CD4-positive, alpha-beta T cell (primary cell): ENCODE results near the gene MYO3B. TPM values are rescaled to one million over a fixed set of nuclear protein-coding genes. Genes with fewer than 3 reads are reported as not detected.

ENCODE experiments used
- ATAC-seq: fragments of 200-7000 bp; cut with Tn5 transposase; one replicate; pipeline ENCODE4 v1.10.0; 2022; ENCODE audit warnings: mild to moderate bottlenecking; ENCODE audit not compliant: poor library complexity
- CTCF ChIA-PET: fragments of 350-600 bp; sonication (Branson Sonifier 250); formaldehyde crosslinking; loops from one replicate; lab custom pipeline; 2021; ENCODE audit warnings: antibody characterized with exemption, inconsistent platforms; lab: Charles Lee
- POLR2A ChIA-PET: fragments of 350-600 bp; sonication (Branson Sonifier 250); formaldehyde crosslinking; loops from one replicate; lab custom pipeline; 2021; ENCODE audit warnings: antibody characterized with exemption, inconsistent platforms; lab: Charles Lee
- DNase-seq, 14 experiments: peaks; one replicate each; pipeline ENCODE4 v3.0.0-alpha.2; 2013 to 2020; ENCODE audit warnings: mixed read lengths in 2 of 14
- H3K27ac ChIP-seq, 2 donors: one replicate each; pipeline versions ENCODE4 v1.5.1 to v1.7.0; 2013; ENCODE audit warnings: low read length in 2 of 2, low read depth in 1 of 2, mild to moderate bottlenecking in 1 of 2
- H3K27me3 ChIP-seq, 2 experiments: 1 replicate in 1 of 2; 2 replicates in 1 of 2; pipeline versions ENCODE4 v1.6.1 to v1.7.0; 2013; ENCODE audit warnings: low read length in 2 of 2, control low read depth in 1 of 2, mild to moderate bottlenecking in 1 of 2, moderate library complexity in 1 of 2; ENCODE audit not compliant: insufficient read depth in 2 of 2, control insufficient read depth in 1 of 2
- H3K36me3 ChIP-seq: one replicate; pipeline ENCODE4 v1.6.1; 2013; ENCODE audit warnings: low read length, control low read depth; ENCODE audit not compliant: insufficient read depth
- H3K4me1 ChIP-seq: one replicate; pipeline ENCODE4 v1.6.1; 2013; ENCODE audit warnings: low read length, control low read depth; ENCODE audit not compliant: insufficient read depth
- H3K4me3 ChIP-seq: one replicate; pipeline ENCODE4 v1.5.1; 2013; ENCODE audit warnings: mild to moderate bottlenecking, low read length, moderate library complexity
- H3K9me3 ChIP-seq, 2 experiments: 1 replicate in 1 of 2; 2 replicates in 1 of 2; pipeline versions ENCODE4 v1.6.1 to v1.7.0; 2013; ENCODE audit warnings: low read length in 2 of 2, mild to moderate bottlenecking in 2 of 2, control low read depth in 1 of 2, moderate library complexity in 1 of 2; ENCODE audit not compliant: control insufficient read depth in 1 of 2, insufficient read depth in 1 of 2
- H3K27ac Mint-ChIP-seq: one replicate; pipeline ENCODE4 v1.8.0; 2020; ENCODE audit warnings: mixed read lengths
- H3K27me3 Mint-ChIP-seq: one replicate; pipeline ENCODE4 v1.8.0; 2021; ENCODE audit warnings: mixed read lengths
- H3K36me3 Mint-ChIP-seq: one replicate; pipeline ENCODE4 v1.8.0; 2021; ENCODE audit warnings: low read depth, mixed read lengths
- H3K4me1 Mint-ChIP-seq: one replicate; pipeline ENCODE4 v1.8.0; 2021; ENCODE audit warnings: low read depth, mixed read lengths
- H3K4me3 Mint-ChIP-seq: one replicate; pipeline ENCODE4 v1.8.0; 2020; ENCODE audit warnings: mild to moderate bottlenecking, mixed read lengths
- H3K9me3 Mint-ChIP-seq: one replicate; pipeline ENCODE4 v1.8.0; 2020; ENCODE audit warnings: mixed read lengths
- CTCF ChIP-seq: fragments of 200-600 bp; IDR thresholded peaks from one replicate; pipeline ENCODE4 v1.8.0; 2022; ENCODE audit warnings: antibody characterized with exemption, mild to moderate bottlenecking
- intact Hi-C, 2 experiments: fragments of 100-400 bp; cut with DNase I in 1 of 2; cut with micrococcal nuclease in 1 of 2; formaldehyde crosslinking; loops; one replicate each; pipeline versions ENCODE4 v1.15.1 to v1.9.0; 2023 to 2025; cut with DNase I, micrococcal nuclease
- polyA plus RNA-seq, 2 donors: library from polyadenylated mRNA; unstranded; fragments of 120-200 nt; gene quantifications; one replicate each; pipeline ENCODE4 v1.2.1, GENCODE V29; 2013
- total RNA-seq, 174 experiments: library from RNA in 2 of 174; stranded (reverse) in 2 of 174; gene quantifications; one replicate each; pipeline ENCODE4 v1.2.3 and lab custom pipeline; 2021 to 2026

Gene MYO3B
- total RNA-seq (not detected), total RNA-seq (lab: John Stamatoyannopoulos, UW) (0 to 6.3 (median 0.07) reads per million in 172 experiments)
- polyA plus RNA-seq (2013, experiment 1 of 2), result not detected
- polyA plus RNA-seq (2013, experiment 2 of 2), result 0.01 TPM

GRCh38 chr2:170177950-170178781 lies at the start of gene MYO3B:
Gene MYO3B, plus strand, starts transcription at chr2:170178147. Its CDS starts 141 bp downstream, at chr2:170178288.
- no peak within 1 kb of the TSS for H3K4me3 ChIP-seq

GRCh38 chr2:170139276-170139967 lies 38.5 kb upstream of the MYO3B start:
- ATAC-seq (no peak), DNase-seq (no peak)
- Mint-ChIP-seq H3K9me3 (peaks cover 6% of the 10 kb centered on the region), H3K4me3 (no peak overlapping the region), H3K27me3 (no peaks in the 10 kb centered on the region), H3K36me3 (no peaks in the 10 kb centered on the region), H3K27ac (no peak overlapping the region), H3K4me1 (no peaks in the 10 kb centered on the region)
- H3K27ac ChIP-seq, result no peak overlapping the region
- H3K36me3 ChIP-seq, result no peaks in the 10 kb centered on the region
- ChIA-PET CTCF (no interaction called here), POLR2A (no interaction called here)
- H3K4me3 ChIP-seq, result no peak overlapping the region
- peaks cover 0 to 4% of the 10 kb centered on the region in 2 experiments for H3K9me3 ChIP-seq
- no peak for TF ChIP-seq CTCF
- no peaks in the 10 kb centered on the region for H3K4me1 ChIP-seq
- intact Hi-C loops, result no loop called here
- peaks cover 0 to 2% of the 10 kb centered on the region in 2 experiments for H3K27me3 ChIP-seq

More at GRCh38 chr2:170177950-170178781, at the start of gene MYO3B:
- ATAC-seq, result no peak
- Mint-ChIP-seq H3K4me1 (no peaks in the 10 kb centered on the region), H3K36me3 (no peaks in the 10 kb centered on the region), H3K27me3 (no peaks in the 10 kb centered on the region), H3K9me3 (no peaks in the 10 kb centered on the region), H3K4me3 (no peak within 1 kb of the TSS), H3K27ac (no peak within 1 kb of the TSS)
- Histone ChIP-seq H3K36me3 (no peaks in the 10 kb centered on the region), H3K27me3 (no peaks in the 10 kb centered on the region), H3K4me1 (no peaks in the 10 kb centered on the region), H3K9me3 (no peaks in the 10 kb centered on the region), H3K27ac (no peak within 1 kb of the TSS)
- DNase-seq, result peak in 1 of 14 experiments; percentile 25
- ChIA-PET POLR2A (no interaction called here), CTCF (no interaction called here)
- intact Hi-C loops, result no loop called here
- no peak for TF ChIP-seq CTCF

GRCh38 chr2:170140561-170140960 lies 37.4 kb upstream of the MYO3B start:
- CTCF ChIA-PET, result no interaction called here
- no peaks in the 10 kb centered on the region for H3K36me3 Mint-ChIP-seq
- no peaks in the 10 kb centered on the region for H3K27me3 Mint-ChIP-seq
- H3K4me3 Mint-ChIP-seq, result no peak overlapping the region
- Histone ChIP-seq H3K27ac (no peak overlapping the region), H3K4me1 (no peaks in the 10 kb centered on the region), H3K27me3 (peaks cover 0 to 2% of the 10 kb centered on the region in 2 experiments), H3K36me3 (no peaks in the 10 kb centered on the region), H3K9me3 (peaks cover 0 to 1% of the 10 kb centered on the region in 2 experiments), H3K4me3 (no peak overlapping the region)
- H3K9me3 Mint-ChIP-seq, result peaks cover 4% of the 10 kb centered on the region
- intact Hi-C loops, result no loop called here
- TF ChIP-seq CTCF, result no peak
- DNase-seq (no peak), ATAC-seq (no peak)
- no peak overlapping the region for H3K27ac Mint-ChIP-seq
- no peaks in the 10 kb centered on the region for H3K4me1 Mint-ChIP-seq
- POLR2A ChIA-PET, result no interaction called here
